ENCODE data around the gene LRRC4B. TPM values are rescaled to one million over a fixed set of nuclear protein-coding genes. Genes with fewer than 3 reads are reported as not detected.
A peak's percentile ranks its signal among the peaks of the same experiment; 100 is the strongest.

LRRC4B gene
- total RNA-seq, 1 experiment from 2014 or later = not detected

DNA sequence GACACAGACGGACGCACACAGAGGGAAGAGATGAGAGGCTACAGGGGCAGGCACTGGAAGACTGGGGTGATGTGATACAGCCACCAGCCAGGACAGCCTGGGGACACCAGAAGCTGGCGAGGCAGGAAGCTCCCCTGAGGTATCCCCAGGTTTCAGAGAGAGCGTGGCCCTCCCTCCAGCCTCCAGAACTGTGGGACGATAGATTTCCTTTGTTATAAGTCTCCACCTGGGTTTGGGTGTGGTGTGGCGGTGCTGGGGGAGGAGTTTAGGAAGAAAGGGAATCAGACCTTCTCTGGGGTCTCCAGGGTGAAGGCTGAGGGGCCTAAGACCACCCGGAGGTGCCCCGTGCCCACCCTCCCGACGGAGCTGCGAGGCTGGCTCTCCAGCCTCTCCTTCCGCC, 51.8 kb downstream of the LRRC4B start:
- Mint-ChIP-seq H3K9me3 (ENCODE audit: unreplicated experiment) (no peaks in the 10 kb centered on the region), H3K4me3 (ENCODE audit: unreplicated experiment) (no peak overlapping the region), H3K27me3 (ENCODE audit: insufficient read depth, unreplicated experiment) (no peaks in the 10 kb centered on the region), H3K36me3 (ENCODE audit: insufficient read depth, unreplicated experiment) (no peaks in the 10 kb centered on the region), H3K4me1 (ENCODE audit: insufficient read depth, unreplicated experiment) (peaks cover 6% of the 10 kb centered on the region), H3K27ac (ENCODE audit: low read depth, unreplicated experiment) (no peak overlapping the region)
- DNase-seq (ENCODE audit: unreplicated experiment) = no peak
- CTCF ChIA-PET = interaction anchor here (1.9 kb wide), 1 partner anchor 22 kb away, joined by 5 read pairs; no protein-coding TSS in a partner anchor
- no TSS peak for BruUV-seq (replicated peaks)
- POLR2A ChIA-PET = no interaction called here
- no peak for TF ChIP-seq CTCF (IDR thresholded peaks at IDR 0.05; ENCODE audit: unreplicated experiment)
- intact Hi-C loops (cut with micrococcal nuclease) = no loop called here

DNA sequence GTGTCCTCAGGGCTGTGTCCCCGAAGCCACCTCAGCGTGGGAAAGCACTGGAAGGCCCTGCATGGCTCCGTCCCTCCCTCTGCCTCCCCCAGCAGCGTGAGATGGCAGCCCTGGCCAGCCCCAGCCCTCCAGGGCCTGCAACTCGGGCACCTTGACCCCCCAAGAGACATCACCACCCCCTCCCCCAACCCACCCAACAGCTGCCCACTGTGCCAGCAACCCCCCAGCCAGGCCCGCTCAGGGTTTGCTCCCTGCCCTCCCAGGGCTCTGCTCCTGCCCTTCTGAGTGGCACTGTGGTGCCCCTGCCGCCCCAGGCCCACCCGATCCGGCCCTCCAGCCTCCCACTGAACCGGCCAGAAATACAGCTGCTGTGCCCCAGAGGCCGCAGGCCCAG, 53.1 kb downstream of the LRRC4B start:
- H3K4me3 Mint-ChIP-seq (ENCODE audit: unreplicated experiment) = no peak overlapping the region
- intact Hi-C loops (cut with micrococcal nuclease) = no loop called here
- DNase-seq (ENCODE audit: unreplicated experiment) = no peak
- peaks cover 10% of the 10 kb centered on the region for H3K4me1 Mint-ChIP-seq (ENCODE audit: insufficient read depth, unreplicated experiment)
- H3K27ac Mint-ChIP-seq (ENCODE audit: low read depth, unreplicated experiment) = no peak overlapping the region
- BruUV-seq (replicated peaks) = no TSS peak
- ChIA-PET CTCF (interaction anchor here (0.6 to 1.9 kb wide), 2 partner anchors 23 to 278 kb away, joined by 5 read pairs; no protein-coding TSS in a partner anchor), POLR2A (no interaction called here)
- no peak for TF ChIP-seq CTCF (IDR thresholded peaks at IDR 0.05; ENCODE audit: unreplicated experiment)
- no peaks in the 10 kb centered on the region for H3K36me3 Mint-ChIP-seq (ENCODE audit: insufficient read depth, unreplicated experiment)
- H3K9me3 Mint-ChIP-seq (ENCODE audit: unreplicated experiment) = no peaks in the 10 kb centered on the region
- no peaks in the 10 kb centered on the region for H3K27me3 Mint-ChIP-seq (ENCODE audit: insufficient read depth, unreplicated experiment)

- ChIA-PET CTCF (no interaction called here), POLR2A (no interaction called here)
- no peak for DNase-seq (ENCODE audit: unreplicated experiment)
- intact Hi-C loops (cut with micrococcal nuclease) = no loop called here
- peak overlapping the region; percentile 57 for H3K27ac Mint-ChIP-seq (ENCODE audit: low read depth, unreplicated experiment)
- no peaks in the 10 kb centered on the region for H3K27me3 Mint-ChIP-seq (ENCODE audit: insufficient read depth, unreplicated experiment)
- no peaks in the 10 kb centered on the region for H3K9me3 Mint-ChIP-seq (ENCODE audit: unreplicated experiment)
- no peak for TF ChIP-seq CTCF (IDR thresholded peaks at IDR 0.05; ENCODE audit: unreplicated experiment)
- no peaks in the 10 kb centered on the region for H3K36me3 Mint-ChIP-seq (ENCODE audit: insufficient read depth, unreplicated experiment)
- H3K4me3 Mint-ChIP-seq (ENCODE audit: unreplicated experiment) = no peak overlapping the region
- BruUV-seq (replicated peaks) = no TSS peak
- H3K4me1 Mint-ChIP-seq (ENCODE audit: insufficient read depth, unreplicated experiment) = peaks cover 10% of the 10 kb centered on the region
Observed at GRCh38 chr19:50514346-50515167, 53.7 kb downstream of the LRRC4B start.

DNA sequence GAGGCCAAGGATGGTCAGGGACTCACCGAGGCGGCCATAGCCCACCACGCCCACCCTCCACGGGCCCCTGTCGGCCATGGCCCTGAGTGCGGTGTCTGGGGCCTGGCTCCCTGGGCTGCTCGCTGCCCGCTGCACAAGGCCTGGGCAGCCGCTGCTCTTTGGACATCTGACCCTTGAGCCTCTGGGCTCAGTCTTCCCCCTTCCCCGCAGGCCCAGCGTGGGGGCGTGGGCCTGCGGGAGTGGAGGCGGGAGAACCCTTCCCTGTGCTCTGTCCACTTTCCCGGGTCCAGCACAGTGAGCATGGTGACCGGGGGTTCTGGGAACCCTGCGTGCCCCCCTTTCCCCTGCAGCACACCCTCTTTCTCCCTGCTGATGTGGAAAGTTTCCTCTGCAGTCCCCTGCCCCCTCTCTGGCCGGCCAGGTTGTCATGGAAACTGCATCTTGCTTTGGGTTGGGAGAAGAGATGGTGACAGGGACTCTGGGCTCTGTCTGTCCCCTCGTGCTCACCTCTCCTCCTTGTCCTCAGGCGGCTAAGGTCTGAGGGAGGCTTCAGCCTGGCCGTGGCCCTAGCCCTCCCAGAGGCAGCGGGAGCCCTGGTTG, 54.4 kb downstream of the LRRC4B start, which contains the start of gene ASPDH:
TSS of gene ASPDH (minus strand) at position 168 of the 600 bp plus-strand sequence. CDS start at position 78, 90 bp downstream.
- H3K4me3 Mint-ChIP-seq (ENCODE audit: unreplicated experiment) = peak within 1 kb of the TSS; percentile 7
- no peak for TF ChIP-seq CTCF (IDR thresholded peaks at IDR 0.05; ENCODE audit: unreplicated experiment)

More for the DNA sequence above, 54.4 kb downstream of the LRRC4B start, which contains the start of gene ASPDH:
- Mint-ChIP-seq H3K4me1 (ENCODE audit: insufficient read depth, unreplicated experiment) (peaks cover 11% of the 10 kb centered on the region), H3K27me3 (ENCODE audit: insufficient read depth, unreplicated experiment) (no peaks in the 10 kb centered on the region), H3K36me3 (ENCODE audit: insufficient read depth, unreplicated experiment) (no peaks in the 10 kb centered on the region), H3K9me3 (ENCODE audit: unreplicated experiment) (no peaks in the 10 kb centered on the region), H3K27ac (ENCODE audit: low read depth, unreplicated experiment) (peak within 1 kb of the TSS; percentile 57)
- no peak for DNase-seq (ENCODE audit: unreplicated experiment)
- POLR2A ChIA-PET = no interaction called here
- CTCF ChIA-PET = no interaction called here
- BruUV-seq (replicated peaks) = no TSS peak
- intact Hi-C loops (cut with micrococcal nuclease) = no loop called here
